Heart left ventricle (tissue), 16 donors: Measurements from ENCODE around the gene NOXA1. TPM values are rescaled to one million over a fixed set of nuclear protein-coding genes. Genes with fewer than 3 reads are reported as not detected.

Source experiments
- ATAC-seq, 4 donors: fragments of 200-7000 bp; cut with Tn5 transposase; one replicate each; pipeline ENCODE4 v1.9.1; 2020 to 2022; ENCODE audit warnings: moderate library complexity in 4 of 4, mild to moderate bottlenecking in 3 of 4, moderate number of reproducible peaks in 1 of 4
- DNase-seq, 5 donors: peaks; one replicate each; pipeline ENCODE4 v3.0.0-alpha.2; 2020
- H3K27ac ChIP-seq, 12 donors: fragments of 200-600 bp; sonication (generic) in 4 of 12; one replicate each; pipeline versions ENCODE4 v1.5.0 to v1.8.0; 2016 to 2022; ENCODE audit warnings: mild to moderate bottlenecking in 2 of 12
- H3K27me3 ChIP-seq, 9 donors: fragments of 200-600 bp; sonication (generic) in 2 of 9; one replicate each; pipeline versions ENCODE4 v1.5.1 to v1.8.0; 2016 to 2022; ENCODE audit warnings: mild to moderate bottlenecking in 3 of 9
- H3K36me3 ChIP-seq, 9 donors: fragments of 200-600 bp; sonication (generic) in 2 of 9; one replicate each; pipeline versions ENCODE4 v1.5.0 to v1.8.0; 2018 to 2022; ENCODE audit warnings: mild to moderate bottlenecking in 2 of 9
- H3K4me1 ChIP-seq, 12 donors: fragments of 200-600 bp; sonication (generic) in 4 of 12; one replicate each; pipeline versions ENCODE4 v1.5.0 to v1.8.0; 2016 to 2022; ENCODE audit warnings: mild to moderate bottlenecking in 3 of 12
- H3K4me3 ChIP-seq, 12 donors: fragments of 200-600 bp; sonication (generic) in 4 of 12; one replicate each; pipeline versions ENCODE4 v1.5.0 to v1.8.0; 2017 to 2022; ENCODE audit warnings: mild to moderate bottlenecking in 9 of 12, moderate library complexity in 4 of 12
- H3K9me3 ChIP-seq, 12 donors: fragments of 200-600 bp; sonication (generic) in 4 of 12; one replicate each; pipeline versions ENCODE4 v1.5.0 to v1.8.0; 2016 to 2022; ENCODE audit warnings: mild to moderate bottlenecking in 1 of 12
- CTCF ChIP-seq, 12 donors: fragments of 200-600 bp; sonication (generic) in 4 of 12; IDR thresholded peaks; one replicate each; pipeline versions ENCODE4 v1.5.0 to v1.8.0; 2018 to 2022; ENCODE audit warnings: antibody characterized with exemption in 12 of 12, mild to moderate bottlenecking in 5 of 12
- POLR2A ChIP-seq, 2 donors: fragments of 450-650 bp; IDR thresholded peaks; one replicate each; pipeline ENCODE4 v1.6.1; 2017; ENCODE audit warnings: antibody characterized with exemption in 2 of 2, mild to moderate bottlenecking in 2 of 2, moderate library complexity in 2 of 2
- WGBS, 4 donors: extraction: QIAGEN DNeasy Blood & Tissue Kit in 2 of 4; methylation state at CpG; one replicate each; pipeline versions ENCODE4 v1.1.5 to v1.1.7; 2013 to 2018; 5-methylcytosine and 5-hydroxymethylcytosine counted together
- intact Hi-C, 10 donors: fragments of 100-400 bp; cut with DNase I; formaldehyde crosslinking; loops; one replicate each; pipeline versions ENCODE4 v1.11.1 to v1.14.2; 2022
- polyA plus RNA-seq, 2 donors: library from polyadenylated mRNA; stranded (reverse); fragments of 200-250 nt; gene quantifications; one replicate each; pipeline ENCODE4 v1.2.3, GENCODE V29; 2013
- total RNA-seq, 9 donors: library from RNA; depleted of rRNA in 2 of 9; stranded (reverse); fragments of >200 nt in 2 of 9; fragmentation: NEBNext Ultra II Directional in 3 of 9; extraction: Animal tissue kit (Norgen Biotek cat#: 25700) in 3 of 9; gene quantifications; one replicate each; pipeline versions ENCODE4 v1.1.0 to v1.2.4, GENCODE V29; 2016 to 2023
- donor health status: ischemic (EF 13 %, LVEDD 7.1; RV severe dilation, severe dysfunction).
- donor health status: healthy with polysubstance abuse.
- donor health status: DM: no; HTN: yes; CAD: no.
- donor health status: DM: no; HTN: no; CAD: no.
- donor health status: ischemic (EF 25% LVEDD 6.9; RV normal size, moderate dysfunction).
- donor health status: ischemic (EF 25% LVEDD 5.7; RV mildly dilated, moderate dysfunction).
- donor health status: healthy.
- donor health status: DM: yes; HTN: yes; CAD: no.
- donor health status: ischemic (EF 35%, LVEDD 5.7; RV mildly dilated, moderate dysfunction).
- donor health status: nonischemic (EF 11% LVEDD 7.7; RV severe dilation, severe dysfunction).
- donor health status: DM: yes; HTN: yes; CAD: no.
- donor health status: PGD.
- donor health status: ischemic (EF 29% LVEDD 5.4; RV normal size, mild dysfunction).
- donor health status: nonischemic (EF 23%, LVEDD 6.1; RV moderate dilation, normal function).

The NOXA1 gene
- total and polyA plus RNA-seq, 11 donors: 0.44 to 5.5 (median 2.7) TPM

- ATAC-seq: no peak
- WGBS, 4 donors: 88 to 94% (median 92%) methylated on average over 11 to 12 of the region's 12 CpGs
- H3K27ac ChIP-seq: no peak overlapping the region
- no peak overlapping the region for H3K4me3 ChIP-seq
- DNase-seq: peak in 2 of 5 donors; percentile 4 to 61
- no peak for TF ChIP-seq POLR2A (IDR thresholded peaks at IDR 0.05)
- TF ChIP-seq CTCF (IDR thresholded peaks at IDR 0.05): no peak
- H3K36me3 ChIP-seq: peaks cover 0 to 16% (median 3%) of the 10 kb centered on the region in 9 donors
- no peaks in the 10 kb centered on the region for H3K27me3 ChIP-seq
- intact Hi-C loops: no loop called here
- no peaks in the 10 kb centered on the region for H3K9me3 ChIP-seq
- peaks cover 3 to 49% (median 24%) of the 10 kb centered on the region in 12 donors for H3K4me1 ChIP-seq
Measured at GRCh38 chr9:137456061-137456863, 33.1 kb downstream of the NOXA1 start.

DNA sequence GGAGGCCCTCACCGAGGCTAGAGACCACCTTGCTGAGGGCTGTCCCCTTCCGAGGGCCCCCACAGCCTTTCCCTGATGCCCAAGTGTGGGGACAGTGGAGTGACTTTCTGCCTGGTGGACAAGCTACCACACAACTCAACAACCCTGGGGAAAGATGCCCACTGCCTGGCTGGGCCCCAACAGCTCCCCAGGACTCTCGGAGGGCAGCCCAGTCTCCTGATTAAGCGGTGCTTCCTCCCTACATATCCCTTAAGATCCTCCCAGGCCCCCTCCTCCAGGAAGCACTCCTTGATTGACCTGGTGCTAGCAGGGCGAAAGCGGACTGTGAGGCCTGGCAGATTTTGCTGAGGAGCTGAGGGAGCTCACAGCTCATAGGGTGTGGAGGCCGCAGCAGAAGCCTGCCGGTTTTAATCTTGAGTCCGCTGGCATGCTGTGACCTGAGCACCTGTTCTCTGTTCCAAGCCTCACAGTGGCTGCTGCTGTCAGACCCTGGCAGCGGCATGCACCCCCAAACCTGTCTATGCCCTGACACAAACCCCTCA lies 33.7 kb downstream of the NOXA1 start:
- DNase-seq (peak in 3 of 5 donors; percentile 7 to 50 (median 26)), ATAC-seq (no peak)
- Histone ChIP-seq H3K27me3 (peaks cover 0 to 2% (median 0%) of the 10 kb centered on the region in 9 donors), H3K27ac (no peak overlapping the region), H3K4me1 (peaks cover 3 to 56% (median 24%) of the 10 kb centered on the region in 12 donors), H3K36me3 (peaks cover 0 to 16% (median 3%) of the 10 kb centered on the region in 9 donors), H3K4me3 (no peak overlapping the region), H3K9me3 (no peaks in the 10 kb centered on the region)
- intact Hi-C loops: no loop called here
- 92 to 100% (median 95%) methylated on average over 6 to 10 of the region's 10 CpGs for WGBS, 4 donors
- TF ChIP-seq CTCF (IDR thresholded peaks at IDR 0.05): no peak
- TF ChIP-seq POLR2A (IDR thresholded peaks at IDR 0.05): no peak

DNA sequence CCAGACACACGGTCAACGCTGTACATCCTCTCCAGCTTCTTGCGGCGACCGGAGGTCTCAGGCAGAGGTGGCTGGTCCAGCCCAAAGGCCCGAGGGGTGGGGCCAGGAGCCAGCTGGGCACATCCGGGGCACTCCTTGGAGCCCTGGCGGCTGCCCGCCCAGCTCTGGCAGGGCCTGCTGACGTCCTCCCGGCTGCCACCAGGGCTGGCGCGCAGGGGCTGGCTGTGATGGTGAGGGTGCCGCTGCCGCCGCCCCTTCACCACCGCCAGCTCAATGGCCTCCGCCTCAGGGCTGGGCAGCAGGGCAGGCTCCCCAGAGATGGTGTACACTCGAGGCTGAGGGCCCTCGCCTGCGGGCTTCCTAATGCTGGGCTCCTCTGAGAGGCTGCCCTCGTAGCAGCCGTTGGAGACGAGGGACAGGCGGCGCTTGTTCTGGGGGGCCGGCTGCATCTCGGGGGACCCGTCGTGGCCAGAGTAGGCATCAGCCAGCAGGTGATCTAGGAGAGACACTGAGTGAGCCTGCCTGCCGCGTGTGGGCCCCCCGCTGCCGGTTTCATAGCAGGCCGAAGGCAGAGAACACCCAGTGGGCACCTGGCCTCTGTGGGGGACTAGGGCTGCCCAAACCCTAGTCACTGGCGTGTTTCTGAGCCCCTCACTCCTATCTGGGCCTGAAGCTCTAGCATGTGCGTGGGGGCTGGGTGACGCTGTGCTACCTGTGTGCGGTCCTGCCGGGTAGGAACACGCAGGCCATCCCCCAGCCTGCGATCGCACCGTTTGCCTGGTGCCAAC lies 34.4 kb downstream of the NOXA1 start:
- Histone ChIP-seq H3K36me3 (peaks cover 0 to 16% (median 1%) of the 10 kb centered on the region in 9 donors), H3K27ac (peak overlapping the region in 1 of 12 donors; percentile 40), H3K4me1 (peaks cover 3 to 60% (median 24%) of the 10 kb centered on the region in 12 donors), H3K4me3 (peak overlapping the region in 5 of 12 donors; percentile 60 to 95 (median 74)), H3K27me3 (peaks cover 0 to 7% (median 0%) of the 10 kb centered on the region in 9 donors), H3K9me3 (no peaks in the 10 kb centered on the region)
- intact Hi-C loops: no loop called here
- TF ChIP-seq CTCF (IDR thresholded peaks at IDR 0.05) (no peak), POLR2A (IDR thresholded peaks at IDR 0.05) (no peak)
- WGBS, 4 donors: 94 to 96% (median 95%) methylated on average over 21 to 44 of the region's 44 CpGs
- DNase-seq (peak in 3 of 5 donors; percentile 15 to 66 (median 31)), ATAC-seq (no peak)
